NCI-H1105 treated with DMSO at 0.1 percent for 48 hours (cell line): ENCODE measurements around the gene PRR23E.

ENCODE experiments used
- DNase-seq: peaks from one replicate; lab custom pipeline; 2025; lab: John Stamatoyannopoulos, UW

PRR23E gene

GRCh38 chr3:127192576-127193232, at the start of gene PRR23E:
TSS of gene PRR23E (plus strand) at chr3:127193131. CDS start at chr3:127196686, 3,555 bp downstream.
- no peak for DNase-seq

GRCh38 chr3:127143172-127143571, 49.8 kb upstream of the PRR23E start:
- no peak for DNase-seq

- no peak for DNase-seq
Measured at GRCh38 chr3:127144631-127145030, 48.3 kb upstream of the PRR23E start.

GRCh38 chr3:127145266-127145665, 47.7 kb upstream of the PRR23E start:
- no peak for DNase-seq

- no peak for DNase-seq
Measured at GRCh38 chr3:127147291-127147885, 45.5 kb upstream of the PRR23E start.

- no peak for DNase-seq
Measured at GRCh38 chr3:127149621-127150310, 43.2 kb upstream of the PRR23E start.

GRCh38 chr3:127150513-127151250, 42.2 kb upstream of the PRR23E start:
- no peak for DNase-seq

GRCh38 chr3:127151251-127151564, 41.7 kb upstream of the PRR23E start:
- no peak for DNase-seq

- DNase-seq = no peak
Measured at GRCh38 chr3:127151992-127152650, 40.8 kb upstream of the PRR23E start.

GRCh38 chr3:127152684-127153505, 40.0 kb upstream of the PRR23E start:
- no peak for DNase-seq

- no peak for DNase-seq
Measured at GRCh38 chr3:127153506-127153815, 39.5 kb upstream of the PRR23E start.

- peak; percentile 50 for DNase-seq
Measured at GRCh38 chr3:127156338-127157050, 36.4 kb upstream of the PRR23E start.

- peak; percentile 99 for DNase-seq
Measured at GRCh38 chr3:127157171-127157828, 35.6 kb upstream of the PRR23E start.

GRCh38 chr3:127158614-127159229, 34.2 kb upstream of the PRR23E start:
- peak; percentile 72 for DNase-seq

GRCh38 chr3:127159543-127159942, 33.4 kb upstream of the PRR23E start:
- peak; percentile 99 for DNase-seq

- DNase-seq = no peak
Measured at GRCh38 chr3:127161236-127161635, 31.7 kb upstream of the PRR23E start.

GRCh38 chr3:127161973-127162579, 30.9 kb upstream of the PRR23E start:
- no peak for DNase-seq

- no peak for DNase-seq
Measured at GRCh38 chr3:127162947-127163645, 29.8 kb upstream of the PRR23E start.

GRCh38 chr3:127164615-127165014, 28.3 kb upstream of the PRR23E start:
- DNase-seq = no peak
